ENCODE measurements around the gene KCNQ5.
"Not testable (repeated sequence)": the region's sequence is repeated elsewhere in the genome, so short reads cannot be mapped to it uniquely, and the experiment has no call there.

Gene KCNQ5

GRCh38 chr6:72946774-72947173, 324.9 kb downstream of the KCNQ5 start:
- DNase-seq (ENCODE audit: low read depth in 3 of 3, low spot score in 1 of 3) = no peak

- no peak for DNase-seq (ENCODE audit: low read depth in 3 of 3, low spot score in 1 of 3)
These were observed 325.7 kb downstream of the KCNQ5 start for GRCh38 chr6:72947534-72947933.

- no peak for DNase-seq (ENCODE audit: low read depth in 3 of 3, low spot score in 1 of 3)
These were observed 326.3 kb downstream of the KCNQ5 start for GRCh38 chr6:72948153-72948552.

- DNase-seq (ENCODE audit: low read depth in 3 of 3, low spot score in 1 of 3) = no peak
These were observed 328.4 kb downstream of the KCNQ5 start for GRCh38 chr6:72950114-72950860.

- no peak for DNase-seq (ENCODE audit: low read depth in 3 of 3, low spot score in 1 of 3)
These were observed 331.2 kb downstream of the KCNQ5 start for GRCh38 chr6:72952808-72953630.

- no peak for DNase-seq (ENCODE audit: low read depth in 3 of 3, low spot score in 1 of 3)
These were observed 332.1 kb downstream of the KCNQ5 start for GRCh38 chr6:72953971-72954381.

GRCh38 chr6:72954716-72955115, 332.9 kb downstream of the KCNQ5 start:
- DNase-seq (ENCODE audit: low read depth in 3 of 3, low spot score in 1 of 3) = no peak

GRCh38 chr6:72955666-72956065, 333.8 kb downstream of the KCNQ5 start:
- no peak for DNase-seq (ENCODE audit: low read depth in 3 of 3, low spot score in 1 of 3)

- no peak for DNase-seq (ENCODE audit: low read depth in 3 of 3, low spot score in 1 of 3)
These were observed 334.4 kb downstream of the KCNQ5 start for GRCh38 chr6:72956272-72956671.

GRCh38 chr6:72959821-72960220, 338.0 kb downstream of the KCNQ5 start:
- no peak for DNase-seq (ENCODE audit: low read depth in 3 of 3, low spot score in 1 of 3)

GRCh38 chr6:72963946-72964345, 342.1 kb downstream of the KCNQ5 start:
- DNase-seq (ENCODE audit: low read depth in 3 of 3, low spot score in 1 of 3) = no peak

- DNase-seq (ENCODE audit: low read depth in 3 of 3, low spot score in 1 of 3) = no peak
These were observed 344.9 kb downstream of the KCNQ5 start for GRCh38 chr6:72966628-72967280.

GRCh38 chr6:72967329-72967728, 345.5 kb downstream of the KCNQ5 start:
- no peak for DNase-seq (ENCODE audit: low read depth in 3 of 3, low spot score in 1 of 3)

GRCh38 chr6:72968704-72969103, 346.8 kb downstream of the KCNQ5 start:
- no peak for DNase-seq (ENCODE audit: low read depth in 3 of 3, low spot score in 1 of 3)

- no peak for DNase-seq (ENCODE audit: low read depth in 3 of 3, low spot score in 1 of 3)
These were observed 347.8 kb downstream of the KCNQ5 start for GRCh38 chr6:72969666-72970065.

- DNase-seq (ENCODE audit: low read depth in 3 of 3, low spot score in 1 of 3) = no peak
These were observed 350.7 kb downstream of the KCNQ5 start for GRCh38 chr6:72972579-72972978.

GRCh38 chr6:72974276-72974675, 352.4 kb downstream of the KCNQ5 start:
- no peak for DNase-seq (ENCODE audit: low read depth in 3 of 3, low spot score in 1 of 3)

- no peak for DNase-seq (ENCODE audit: low read depth in 3 of 3, low spot score in 1 of 3)
These were observed 353.5 kb downstream of the KCNQ5 start for GRCh38 chr6:72975352-72975752.

GRCh38 chr6:72976484-72976883, 354.6 kb downstream of the KCNQ5 start:
- no peak for DNase-seq (ENCODE audit: low read depth in 3 of 3, low spot score in 1 of 3)

- DNase-seq (ENCODE audit: low read depth in 3 of 3, low spot score in 1 of 3) = no peak
These were observed 355.2 kb downstream of the KCNQ5 start for GRCh38 chr6:72977114-72977513.

GRCh38 chr6:72978808-72979207, 356.9 kb downstream of the KCNQ5 start:
- not testable (repeated sequence) for DNase-seq (ENCODE audit: low read depth in 3 of 3, low spot score in 1 of 3)
